Upper lobe of left lung (tissue), 4 donors: Measurements from ENCODE around the gene CUEDC1.

Experiments used
- POLR2A ChIP-seq, 4 donors: fragments of 450-650 bp; IDR thresholded peaks; one replicate each; pipeline ENCODE4 v1.5.1; 2016 to 2017; ENCODE audit warnings: antibody characterized with exemption in 4 of 4, mild to moderate bottlenecking in 2 of 4
- TF ChIP-seq, protein P1 (sequence below), 6 experiments: fragments of 450-650 bp in 4 of 6; fragments of 200-600 bp in 2 of 6; sonication (generic) in 2 of 6; IDR thresholded peaks; one replicate each; pipeline ENCODE4 v1.5.1; 2016 to 2019; ENCODE audit warnings: antibody characterized with exemption in 6 of 6

DNA sequence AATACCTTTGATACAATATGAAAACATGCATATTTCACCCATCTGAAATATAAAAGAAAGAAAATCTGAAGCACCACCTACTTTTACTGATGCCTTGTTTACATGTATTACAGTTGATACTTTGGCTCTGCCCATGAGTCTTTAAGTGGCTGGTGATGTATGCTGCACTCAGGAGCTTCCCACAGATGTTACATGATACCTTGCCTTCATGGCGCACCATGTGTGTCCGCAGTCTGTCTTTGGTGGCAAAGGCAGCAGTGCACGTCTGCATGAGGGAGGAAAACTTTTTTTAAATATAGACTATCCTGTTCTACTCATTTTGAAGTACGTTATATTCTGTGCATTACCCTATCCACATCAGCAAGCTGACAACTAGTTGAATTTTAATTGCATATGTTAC, 25.3 kb upstream of the CUEDC1 start:
- TF ChIP-seq, protein P1, sequence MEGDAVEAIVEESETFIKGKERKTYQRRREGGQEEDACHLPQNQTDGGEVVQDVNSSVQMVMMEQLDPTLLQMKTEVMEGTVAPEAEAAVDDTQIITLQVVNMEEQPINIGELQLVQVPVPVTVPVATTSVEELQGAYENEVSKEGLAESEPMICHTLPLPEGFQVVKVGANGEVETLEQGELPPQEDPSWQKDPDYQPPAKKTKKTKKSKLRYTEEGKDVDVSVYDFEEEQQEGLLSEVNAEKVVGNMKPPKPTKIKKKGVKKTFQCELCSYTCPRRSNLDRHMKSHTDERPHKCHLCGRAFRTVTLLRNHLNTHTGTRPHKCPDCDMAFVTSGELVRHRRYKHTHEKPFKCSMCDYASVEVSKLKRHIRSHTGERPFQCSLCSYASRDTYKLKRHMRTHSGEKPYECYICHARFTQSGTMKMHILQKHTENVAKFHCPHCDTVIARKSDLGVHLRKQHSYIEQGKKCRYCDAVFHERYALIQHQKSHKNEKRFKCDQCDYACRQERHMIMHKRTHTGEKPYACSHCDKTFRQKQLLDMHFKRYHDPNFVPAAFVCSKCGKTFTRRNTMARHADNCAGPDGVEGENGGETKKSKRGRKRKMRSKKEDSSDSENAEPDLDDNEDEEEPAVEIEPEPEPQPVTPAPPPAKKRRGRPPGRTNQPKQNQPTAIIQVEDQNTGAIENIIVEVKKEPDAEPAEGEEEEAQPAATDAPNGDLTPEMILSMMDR (IDR thresholded peaks at IDR 0.05), result no peak
- no peak for TF ChIP-seq POLR2A (IDR thresholded peaks at IDR 0.05)
